ENCODE results near the gene PROM1.

The PROM1 gene

DNA sequence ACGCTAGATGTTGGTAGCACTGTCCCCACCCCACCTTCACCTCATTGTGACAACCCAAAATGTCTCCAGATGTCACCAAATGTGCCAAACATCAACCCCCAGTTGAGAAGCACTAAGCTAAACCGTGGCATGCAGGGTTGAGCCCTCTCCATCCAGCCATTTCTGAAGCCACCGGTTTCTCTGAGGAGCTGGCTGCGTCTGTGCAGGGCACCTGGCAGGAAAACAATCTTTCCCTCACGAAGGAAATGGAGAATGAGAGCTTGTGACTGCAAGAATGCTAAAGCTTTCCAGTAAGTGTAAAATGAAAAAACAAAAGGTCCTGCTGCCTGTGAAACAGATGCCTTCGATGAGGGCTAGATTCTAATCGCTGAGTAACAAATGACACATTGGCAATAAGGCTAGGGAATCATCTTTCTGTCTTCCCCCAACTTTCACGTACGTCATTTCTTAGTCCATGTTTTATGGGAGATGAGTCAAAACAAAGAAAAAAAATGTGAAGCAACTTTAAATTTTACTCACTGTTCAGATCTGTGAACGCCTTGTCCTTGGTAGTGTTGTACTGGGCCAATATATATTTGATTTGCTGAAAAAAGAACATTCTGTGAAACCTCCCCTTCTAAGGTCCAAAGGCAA, 59.9 kb downstream of the PROM1 start:
- DNase-seq: no peak

- no peak for DNase-seq
Measured at GRCh38 chr4:16021804-16022560, 61.8 kb downstream of the PROM1 start.

DNA sequence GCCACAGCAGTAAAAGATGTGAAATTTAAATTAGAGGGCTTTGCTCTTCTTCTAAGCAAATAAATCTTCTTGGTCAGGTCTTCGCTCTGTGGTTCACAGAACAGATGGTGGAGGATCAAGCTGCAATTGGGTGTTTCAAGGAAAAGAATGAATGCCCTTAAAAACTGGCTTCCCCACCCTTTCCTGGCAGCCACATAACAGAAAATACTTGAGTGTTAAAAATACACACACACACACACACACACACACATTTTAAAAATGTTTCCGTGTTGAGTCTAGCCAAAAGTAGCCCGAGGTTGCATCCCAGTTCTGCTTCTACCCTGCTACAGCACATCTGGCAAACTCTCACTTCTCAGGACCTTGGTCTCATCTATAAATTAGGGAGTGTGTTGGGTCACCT, 64.2 kb downstream of the PROM1 start:
- DNase-seq: no peak

DNA sequence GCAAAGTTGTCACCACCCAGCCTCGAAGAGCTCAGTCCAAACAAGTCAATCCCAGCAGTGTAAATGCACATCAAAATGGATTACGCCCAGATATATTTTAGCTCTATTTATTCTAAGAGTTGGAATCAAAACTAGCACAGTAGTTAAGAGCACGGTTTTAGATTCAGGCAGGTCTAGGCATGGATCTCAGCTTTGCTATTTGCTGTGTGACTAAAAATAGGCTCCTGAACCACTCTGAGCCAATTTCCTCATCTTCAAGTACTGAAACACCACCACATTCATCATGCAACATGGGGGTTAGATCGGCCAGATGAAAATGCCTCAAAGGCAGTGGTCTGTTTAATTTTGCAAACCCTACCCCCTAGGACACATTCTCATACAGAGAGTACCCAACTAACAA, 65.0 kb downstream of the PROM1 start:
- no peak for DNase-seq

DNA sequence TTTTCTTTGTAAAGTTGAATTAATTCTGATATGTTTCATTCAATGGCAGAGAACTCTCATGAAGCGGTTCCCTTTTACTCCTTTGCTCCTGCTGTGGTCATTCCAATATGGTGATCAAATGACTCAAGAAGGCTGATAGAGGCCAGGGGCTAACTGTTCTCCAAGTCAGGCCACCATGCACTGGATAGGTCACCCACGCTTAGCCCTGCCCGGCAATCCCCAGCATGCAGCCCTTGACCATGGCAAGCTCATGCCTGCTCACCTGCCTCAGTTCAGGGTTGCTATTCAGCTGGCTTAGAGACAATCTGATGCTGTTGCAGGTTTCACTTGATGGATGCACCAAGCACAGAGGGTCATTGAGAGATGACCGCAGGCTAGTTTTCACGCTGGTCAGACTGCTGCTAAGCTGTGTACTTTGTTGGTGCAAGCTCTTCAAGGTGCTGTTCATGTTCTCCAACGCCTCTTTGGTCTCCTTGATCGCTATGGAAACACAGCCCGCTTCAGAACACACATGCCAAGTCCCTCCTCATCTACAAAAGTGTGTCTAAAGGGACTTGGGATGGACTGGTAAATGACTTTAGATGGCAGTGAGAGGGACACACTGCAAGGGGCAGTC, 65.7 kb downstream of the PROM1 start:
- DNase-seq: no peak

DNA sequence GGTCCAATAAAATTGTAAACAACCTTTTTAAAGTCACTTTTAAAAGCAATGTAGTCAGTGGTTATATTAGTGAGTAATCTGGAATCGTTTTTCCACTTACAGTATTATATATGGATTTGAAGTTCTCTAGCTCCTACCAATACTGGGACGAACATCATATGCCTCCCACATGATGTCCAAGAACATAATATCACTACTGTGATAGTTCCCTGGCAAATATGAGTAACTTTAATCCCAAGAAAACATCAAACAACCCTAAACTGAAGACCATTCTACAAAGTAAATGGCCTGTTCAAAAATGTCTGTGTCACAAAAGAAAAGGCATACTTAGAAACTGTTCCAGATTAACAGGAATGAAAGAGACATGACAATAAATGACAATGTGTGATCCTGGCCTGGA, 67.3 kb downstream of the PROM1 start:
- DNase-seq: no peak

GRCh38 chr4:16011173-16011572, 72.7 kb downstream of the PROM1 start:
- no peak for DNase-seq

DNA sequence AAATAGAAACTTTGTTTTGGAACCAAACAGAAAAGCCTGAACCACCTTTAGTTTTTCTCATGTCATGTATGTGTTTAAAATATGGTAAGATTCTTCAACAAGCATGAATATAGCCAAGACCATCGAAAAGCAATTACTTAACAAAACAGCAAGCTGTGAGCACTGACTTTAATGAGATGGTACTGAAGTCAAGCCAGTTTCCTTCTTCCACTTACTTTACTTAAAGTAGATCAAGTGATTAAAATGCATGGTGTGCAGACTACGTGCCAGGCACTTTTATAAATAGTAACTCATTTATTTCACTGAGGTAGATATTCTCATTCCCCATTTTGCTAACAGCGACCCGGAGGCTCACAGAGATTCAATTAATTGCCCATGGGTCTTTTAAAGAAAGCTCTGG, 74.7 kb downstream of the PROM1 start:
- no peak for DNase-seq

DNA sequence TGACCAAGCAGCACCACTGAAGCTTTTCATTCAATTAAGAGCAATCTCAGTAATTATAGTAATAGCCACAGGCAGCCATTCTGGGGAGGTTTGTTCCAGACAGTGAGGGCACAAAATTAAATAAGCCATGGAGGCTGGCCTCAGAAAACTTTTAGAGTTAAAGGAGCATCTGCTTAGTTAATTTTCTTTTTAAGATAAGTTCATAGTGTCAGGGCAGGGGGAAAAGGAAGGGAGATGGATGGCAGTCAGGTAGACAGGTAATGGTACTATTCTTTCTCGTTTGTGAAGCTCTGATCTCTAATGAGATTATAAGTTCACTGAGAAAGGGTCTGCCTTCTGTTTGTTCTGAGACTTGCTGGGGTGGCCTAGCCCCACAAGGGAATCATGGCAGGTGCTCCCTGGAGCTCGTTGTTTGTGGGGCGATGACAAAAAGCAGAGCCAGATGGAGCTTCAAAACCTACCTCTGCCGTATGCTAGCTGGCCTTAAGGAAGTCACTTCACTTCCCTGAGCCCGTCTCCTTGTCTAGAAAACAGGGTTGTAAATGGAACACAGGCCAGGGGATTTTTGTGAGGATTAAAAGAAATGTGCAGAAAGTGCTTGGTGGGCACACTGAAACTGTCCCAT, 76.2 kb downstream of the PROM1 start:
- no peak for DNase-seq

DNA sequence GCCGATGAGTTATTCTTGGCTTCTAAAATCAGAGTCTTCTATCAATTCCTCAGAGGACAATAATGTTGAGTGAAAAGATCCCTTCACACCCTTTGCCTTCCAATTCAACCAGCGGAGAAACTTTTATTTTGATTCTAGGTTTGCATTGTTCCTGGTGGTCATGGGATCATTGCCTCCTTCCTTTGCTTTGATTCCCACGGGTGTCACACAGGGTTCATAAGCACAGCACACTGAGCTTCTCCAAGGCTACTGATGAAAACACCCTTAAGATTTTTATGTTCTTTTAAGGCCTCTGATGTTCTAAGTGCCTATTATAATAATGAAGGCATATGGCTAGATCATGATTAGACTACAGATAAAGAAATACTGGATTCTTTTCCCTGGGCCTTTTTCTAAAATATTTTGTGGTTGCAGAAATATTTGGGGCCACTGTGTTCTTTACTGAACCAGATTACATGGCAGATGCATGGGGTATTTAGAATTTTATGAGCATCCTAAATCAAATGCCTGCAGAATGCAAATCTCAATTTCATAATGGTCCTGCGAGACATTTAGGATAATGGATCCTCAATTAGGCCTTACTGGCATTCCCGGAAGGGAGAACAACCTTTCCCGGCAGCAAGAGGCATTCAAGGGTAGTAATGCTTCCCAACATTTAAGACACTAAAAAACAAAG, 76.9 kb downstream of the PROM1 start:
- no peak for DNase-seq

DNA sequence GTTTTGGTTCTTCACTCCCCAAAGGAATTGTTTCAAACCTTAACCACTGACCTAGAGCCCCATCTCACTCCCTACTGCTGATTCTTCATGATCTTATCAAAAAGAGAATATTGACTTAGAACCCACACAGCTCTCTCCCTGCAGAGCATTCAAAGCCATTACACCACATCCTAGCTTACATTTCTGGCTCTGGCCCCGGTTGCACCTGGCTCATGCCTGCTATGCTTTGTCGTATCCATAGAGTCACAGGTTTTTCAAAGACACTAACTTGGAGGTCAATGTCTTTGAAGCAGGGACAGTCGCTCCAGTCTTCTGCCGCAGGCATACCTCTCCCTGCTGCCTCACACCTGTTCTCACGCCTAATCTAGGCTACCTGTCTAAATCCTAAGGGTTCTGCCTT, 78.1 kb downstream of the PROM1 start:
- no peak for DNase-seq

- DNase-seq: peak; percentile 5
Measured at GRCh38 chr4:16001484-16001858, 82.4 kb downstream of the PROM1 start.

- DNase-seq: no peak
Measured at GRCh38 chr4:16000708-16001483, 82.9 kb downstream of the PROM1 start.

DNA sequence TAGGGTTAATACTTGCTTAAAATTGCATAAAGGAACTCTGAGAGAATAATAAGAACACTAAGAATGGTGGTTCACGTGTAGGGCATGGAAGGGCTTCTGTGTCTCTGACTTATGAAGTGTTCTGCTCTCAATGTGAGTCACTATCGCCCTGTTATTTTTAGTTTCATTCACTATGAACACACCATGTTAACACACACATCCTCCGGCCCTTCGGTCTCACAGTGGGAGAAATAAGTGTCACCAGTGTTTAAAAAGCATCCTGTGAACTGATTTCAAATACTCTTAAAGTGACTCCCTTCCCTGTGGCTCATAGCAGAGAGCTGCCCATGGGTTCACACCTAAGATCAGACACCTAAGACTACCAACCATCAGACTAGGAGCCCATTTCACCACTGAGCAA, 87.0 kb downstream of the PROM1 start:
- DNase-seq: no peak

- no peak for DNase-seq
Measured at GRCh38 chr4:15995826-15996225, 88.0 kb downstream of the PROM1 start.

DNA sequence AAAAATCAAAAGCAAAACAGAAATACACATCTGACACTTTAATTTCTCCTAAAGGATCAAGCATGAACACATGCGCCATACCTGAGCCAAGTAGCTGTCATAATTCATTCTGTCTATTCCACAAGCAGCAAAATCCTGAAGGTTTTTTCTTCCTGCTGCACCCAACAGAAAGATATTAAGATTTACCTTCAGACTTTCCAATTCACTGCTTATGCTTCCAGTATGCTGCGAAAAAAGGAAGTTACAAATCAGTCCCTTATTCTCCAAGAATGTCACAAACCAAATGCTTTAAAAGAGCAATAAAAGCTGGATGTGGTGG, 91.7 kb downstream of the PROM1 start:
- DNase-seq: no peak

GRCh38 chr4:15990570-15991285, 93.1 kb downstream of the PROM1 start:
- no peak for DNase-seq

- DNase-seq: no peak
Measured at GRCh38 chr4:15989424-15989823, 94.4 kb downstream of the PROM1 start.

GRCh38 chr4:15988222-15988621, 95.6 kb downstream of the PROM1 start:
- DNase-seq: no peak

DNA sequence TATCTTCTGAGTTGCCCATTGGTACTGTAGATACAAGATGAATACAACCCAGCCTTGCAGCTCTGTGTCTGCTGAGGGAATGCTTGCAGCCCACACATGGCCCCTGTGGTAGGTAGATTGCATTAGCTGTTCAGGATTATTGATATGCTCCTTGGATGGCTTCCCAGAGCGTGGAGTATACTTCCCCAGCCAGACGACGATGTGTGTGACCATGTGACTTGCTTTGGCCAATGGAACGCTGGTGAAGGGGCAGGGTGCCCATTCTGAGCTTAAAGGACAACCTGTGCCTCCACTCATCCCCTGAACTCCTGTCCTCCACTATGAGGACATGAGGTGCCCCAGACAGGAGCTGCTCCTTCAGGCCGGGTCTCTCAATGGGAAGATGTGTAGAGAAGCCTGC, 96.9 kb downstream of the PROM1 start:
- DNase-seq: no peak

- DNase-seq: no peak
Measured at GRCh38 chr4:15983610-15984009, 100.2 kb downstream of the PROM1 start.
